VCaP (cell line): ENCODE results near the gene PRKCE.

Experiments used
- H3K27ac ChIP-seq: fragments of 450-650 bp; 2 replicates; pipeline ENCODE4 v1.5.1; 2017
- TF ChIP-seq, protein P1 (sequence below): fragments of 450-650 bp; conservative IDR thresholded peaks from 2 replicates; pipeline ENCODE4 v1.5.1; 2017; ENCODE audit warnings: mild to moderate bottlenecking, moderate library complexity

Gene PRKCE

GRCh38 chr2:46114996-46115395, 463.5 kb downstream of the PRKCE start:
- TF ChIP-seq, protein P1, sequence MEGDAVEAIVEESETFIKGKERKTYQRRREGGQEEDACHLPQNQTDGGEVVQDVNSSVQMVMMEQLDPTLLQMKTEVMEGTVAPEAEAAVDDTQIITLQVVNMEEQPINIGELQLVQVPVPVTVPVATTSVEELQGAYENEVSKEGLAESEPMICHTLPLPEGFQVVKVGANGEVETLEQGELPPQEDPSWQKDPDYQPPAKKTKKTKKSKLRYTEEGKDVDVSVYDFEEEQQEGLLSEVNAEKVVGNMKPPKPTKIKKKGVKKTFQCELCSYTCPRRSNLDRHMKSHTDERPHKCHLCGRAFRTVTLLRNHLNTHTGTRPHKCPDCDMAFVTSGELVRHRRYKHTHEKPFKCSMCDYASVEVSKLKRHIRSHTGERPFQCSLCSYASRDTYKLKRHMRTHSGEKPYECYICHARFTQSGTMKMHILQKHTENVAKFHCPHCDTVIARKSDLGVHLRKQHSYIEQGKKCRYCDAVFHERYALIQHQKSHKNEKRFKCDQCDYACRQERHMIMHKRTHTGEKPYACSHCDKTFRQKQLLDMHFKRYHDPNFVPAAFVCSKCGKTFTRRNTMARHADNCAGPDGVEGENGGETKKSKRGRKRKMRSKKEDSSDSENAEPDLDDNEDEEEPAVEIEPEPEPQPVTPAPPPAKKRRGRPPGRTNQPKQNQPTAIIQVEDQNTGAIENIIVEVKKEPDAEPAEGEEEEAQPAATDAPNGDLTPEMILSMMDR: no peak
- H3K27ac ChIP-seq: no peak overlapping the region

GRCh38 chr2:46116150-46116549, 464.7 kb downstream of the PRKCE start:
- TF ChIP-seq, protein P1: no peak
- H3K27ac ChIP-seq: no peak overlapping the region

- TF ChIP-seq, protein P1: no peak
- H3K27ac ChIP-seq: no peak overlapping the region
Measured at GRCh38 chr2:46116553-46116991, 465.1 kb downstream of the PRKCE start.

DNA sequence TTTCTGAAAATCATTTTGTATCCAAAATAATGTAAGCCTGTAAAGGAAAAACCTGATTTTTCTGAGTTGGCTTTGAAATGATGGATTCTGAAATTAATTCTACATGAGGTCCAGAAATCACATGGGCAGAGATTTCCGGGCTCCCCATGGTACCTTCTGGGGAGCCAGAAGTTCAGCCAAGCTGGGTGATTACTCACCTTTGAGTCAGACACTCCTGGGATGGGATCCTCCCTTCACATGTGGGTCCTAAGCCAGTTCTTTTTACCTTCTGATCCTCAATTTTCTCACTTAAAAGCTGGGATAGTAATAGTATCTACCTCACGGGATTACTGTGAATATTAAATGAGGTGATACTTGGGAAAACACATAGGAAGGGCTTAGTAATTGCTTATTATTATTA, 465.9 kb downstream of the PRKCE start:
- H3K27ac ChIP-seq: no peak overlapping the region
- TF ChIP-seq, protein P1: no peak

DNA sequence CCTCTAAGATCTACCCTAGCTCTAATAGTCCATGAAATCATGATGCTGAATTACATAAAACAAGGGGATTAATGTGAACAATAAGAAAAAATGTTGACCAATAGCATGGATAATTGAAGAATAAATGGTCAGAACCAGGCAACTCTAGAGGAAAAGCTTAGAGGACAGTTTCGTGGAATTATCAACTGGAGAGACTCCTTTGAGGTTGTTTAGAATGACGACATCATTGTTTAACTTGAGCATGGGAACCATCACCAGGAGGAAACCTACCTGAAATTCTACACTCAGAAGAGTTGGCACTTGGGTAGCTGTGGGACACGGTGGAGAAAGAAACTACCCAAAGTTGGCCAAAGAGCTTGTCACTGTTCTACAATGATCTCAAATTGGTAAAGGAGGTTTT, 466.5 kb downstream of the PRKCE start:
- TF ChIP-seq, protein P1: no peak
- no peak overlapping the region for H3K27ac ChIP-seq

DNA sequence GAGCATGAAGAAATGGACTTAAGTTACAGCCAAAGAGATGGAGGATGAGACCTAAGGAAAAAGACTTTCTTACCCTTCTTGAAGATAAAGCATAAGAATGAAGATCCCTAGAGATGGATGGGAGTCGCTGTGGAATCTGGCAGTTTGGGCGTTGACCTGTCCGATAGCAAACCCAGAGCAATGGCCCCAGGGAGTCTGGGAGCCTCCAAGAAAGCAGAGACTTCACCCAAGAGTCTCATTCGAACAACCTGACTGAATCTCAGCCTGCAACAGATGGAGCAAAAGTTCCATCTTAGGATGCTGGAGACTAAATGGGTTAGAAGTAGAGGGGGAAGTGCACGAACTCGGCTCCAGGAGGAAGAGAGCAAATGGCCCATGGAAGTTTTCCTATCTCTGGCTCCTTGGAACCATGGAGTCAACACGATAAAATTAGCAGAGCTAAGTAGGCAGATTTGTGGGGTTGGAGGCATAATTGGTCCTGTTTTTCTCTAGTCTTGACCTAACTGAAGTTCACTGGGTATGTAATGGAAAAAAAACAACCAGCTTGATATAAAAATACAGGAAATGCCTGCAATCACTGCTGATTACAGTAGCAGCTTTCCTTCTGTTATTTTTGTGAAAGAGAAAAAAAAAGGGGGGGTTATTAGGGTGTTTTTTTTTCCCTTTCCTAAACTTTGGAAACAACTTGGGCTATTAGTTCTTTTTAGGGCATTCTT, 467.3 kb downstream of the PRKCE start:
- no peak overlapping the region for H3K27ac ChIP-seq

DNA sequence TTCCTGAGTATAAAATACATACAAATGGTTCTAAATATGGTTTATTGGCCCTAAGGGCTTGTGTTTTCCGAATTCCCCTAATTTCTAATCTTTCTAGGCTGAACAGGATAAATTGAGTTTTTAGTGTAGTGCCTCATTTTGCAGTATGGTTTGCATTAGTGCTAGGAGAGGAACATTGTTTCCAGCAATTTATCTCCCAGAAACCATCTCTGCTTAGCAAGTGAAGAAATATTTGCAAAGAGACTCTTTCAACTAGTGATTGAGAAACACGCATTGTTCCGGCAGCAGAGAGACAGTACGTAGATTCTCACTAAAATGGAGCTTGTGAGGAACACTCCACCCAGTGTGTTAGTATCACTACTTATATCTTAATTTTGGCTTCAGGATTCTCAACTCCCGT, 468.0 kb downstream of the PRKCE start:
- no peak overlapping the region for H3K27ac ChIP-seq
- TF ChIP-seq, protein P1: no peak

More for the DNA sequence above, 467.3 kb downstream of the PRKCE start:
- TF ChIP-seq, protein P1: no peak
